GM21529 (cell line): ENCODE data around the gene FUT3.
"Not testable (repeated sequence)": the region's sequence is repeated elsewhere in the genome, so short reads cannot be mapped to it uniquely, and the experiment has no call there.

Experiments used
- ATAC-seq: cut with Tn5 transposase; IDR thresholded peaks from one replicate; pipeline ENCODE4 v1.9.1; 2021; ENCODE audit not compliant: unreplicated experiment

The FUT3 gene

GRCh38 chr19:5850189-5850588 is 1.1 kb downstream of the FUT3 start:
- ATAC-seq: no peak

- ATAC-seq: not testable (repeated sequence)
These were observed 2.6 kb downstream of the FUT3 start for GRCh38 chr19:5848621-5849020.

GRCh38 chr19:5847846-5848245 is 3.4 kb downstream of the FUT3 start:
- not testable (repeated sequence) for ATAC-seq

- no peak for ATAC-seq
These were observed 6.5 kb downstream of the FUT3 start for GRCh38 chr19:5844456-5845433.

- ATAC-seq: no peak
These were observed 7.8 kb downstream of the FUT3 start for GRCh38 chr19:5843295-5843927.

- not testable (repeated sequence) for ATAC-seq
These were observed 9.5 kb downstream of the FUT3 start for GRCh38 chr19:5841735-5842111.

- ATAC-seq: no peak
These were observed 11.9 kb downstream of the FUT3 start, which contains the start of gene FUT6 for GRCh38 chr19:5839065-5840017. Gene FUT6 (minus strand): TSS chr19:5839702. CDS start chr19:5832567, 7,135 bp downstream.

- ATAC-seq: no peak
These were observed 12.7 kb downstream of the FUT3 start for GRCh38 chr19:5838353-5839064.

- ATAC-seq: no peak
These were observed 13.4 kb downstream of the FUT3 start for GRCh38 chr19:5837761-5838352.

GRCh38 chr19:5832527-5833216 is 18.6 kb downstream of the FUT3 start:
- no peak for ATAC-seq

GRCh38 chr19:5832061-5832460 is 19.2 kb downstream of the FUT3 start:
- ATAC-seq: no peak

- no peak for ATAC-seq
These were observed 20.1 kb downstream of the FUT3 start for GRCh38 chr19:5831159-5831558.

GRCh38 chr19:5829567-5830310 is 21.5 kb downstream of the FUT3 start:
- ATAC-seq: no peak

GRCh38 chr19:5828661-5829566 is 22.3 kb downstream of the FUT3 start:
- no peak for ATAC-seq

GRCh38 chr19:5827891-5828660 is 23.2 kb downstream of the FUT3 start:
- peak; percentile 63 for ATAC-seq

GRCh38 chr19:5827342-5827890 is 23.8 kb downstream of the FUT3 start:
- no peak for ATAC-seq
